Measurements from ENCODE around the gene QRFPR. TPM values are rescaled to one million over a fixed set of nuclear protein-coding genes. Genes with fewer than 3 reads are reported as not detected.

Gene QRFPR
- total RNA-seq, 2 donors from 2014 or later: 0.40 TPM; not detected in 1

DNA sequence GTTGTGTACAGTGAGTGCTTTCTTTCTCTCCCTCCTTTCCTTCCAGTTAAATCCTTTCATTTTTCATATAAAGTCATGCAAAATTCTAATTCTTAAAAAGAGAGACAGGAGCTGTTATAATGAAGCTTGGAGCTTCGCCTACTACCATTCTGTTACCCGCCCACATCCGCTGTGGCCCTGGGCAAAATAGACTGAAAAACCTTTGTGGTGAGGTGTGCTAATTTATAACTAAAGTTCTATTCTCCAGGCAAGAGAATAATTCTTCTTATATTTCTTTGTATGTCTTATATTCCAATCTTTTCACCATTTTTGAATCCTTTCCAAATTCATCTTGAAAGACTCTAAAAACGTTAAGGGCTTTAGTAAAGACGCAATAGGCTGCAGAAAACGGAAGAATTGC, 7.0 kb downstream of the QRFPR start:
- no peak for DNase-seq (ENCODE audit: low spot score)
- Histone ChIP-seq H3K27me3 (replicated peaks; ENCODE audit: insufficient read depth) (no peaks in the 10 kb centered on the region), H3K4me3 (no peak overlapping the region), H3K4me1 (replicated peaks) (no peaks in the 10 kb centered on the region), H3K9me3 (no peaks in the 10 kb centered on the region), H3K27ac (no peak overlapping the region), H3K36me3 (no peaks in the 10 kb centered on the region)
- intact Hi-C loops (cut with DNase I): loop anchor here (5.0 kb wide), 2 partner anchors 283 to 363 kb away; no protein-coding TSS in a partner anchor
- 52% methylated on average over 6 of the region's 6 CpGs for WGBS
- TF ChIP-seq CTCF (IDR thresholded peaks at IDR 0.05): no peak
- no peak for TF ChIP-seq POLR2AphosphoS5 (IDR thresholded peaks at IDR 0.05)
- no peak for TF ChIP-seq POLR2A (IDR thresholded peaks at IDR 0.05)

DNA sequence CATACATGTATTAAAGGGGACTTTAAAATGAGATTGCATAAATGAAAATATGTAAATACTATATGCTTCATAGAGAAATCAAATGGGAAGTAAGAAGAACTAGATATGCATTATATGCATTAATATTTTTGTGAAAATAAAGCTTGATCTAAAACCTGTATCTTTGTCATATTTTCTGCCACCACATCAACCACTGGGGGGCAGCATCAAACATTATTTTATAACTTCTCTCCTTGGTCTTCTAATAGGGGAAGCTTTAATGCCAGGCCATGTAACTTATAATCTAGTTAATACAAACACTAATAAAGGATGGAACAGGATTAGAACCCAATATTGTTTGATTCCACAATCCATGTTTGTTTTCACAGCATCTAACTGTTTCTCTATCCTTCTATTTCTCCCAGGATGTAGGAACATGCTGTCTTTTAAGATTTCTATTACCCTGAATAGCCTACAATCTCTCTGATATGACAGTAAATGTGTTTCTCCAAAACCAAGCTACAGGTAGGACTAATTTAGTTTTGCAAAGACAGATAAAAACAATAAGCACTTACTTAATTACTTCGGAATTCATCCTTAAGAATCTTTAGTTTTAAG, 10.0 kb downstream of the QRFPR start:
- TF ChIP-seq POLR2AphosphoS5 (IDR thresholded peaks at IDR 0.05) (no peak), POLR2A (IDR thresholded peaks at IDR 0.05) (no peak), CTCF (IDR thresholded peaks at IDR 0.05) (peak in 3 of 4 experiments; percentile 57 to 62 (median 57))
- intact Hi-C loops (cut with DNase I): loop anchor here (5.0 kb wide), 2 partner anchors 286 to 366 kb away; no protein-coding TSS in a partner anchor
- Histone ChIP-seq H3K27me3 (replicated peaks; ENCODE audit: insufficient read depth) (no peaks in the 10 kb centered on the region), H3K9me3 (no peaks in the 10 kb centered on the region), H3K36me3 (no peaks in the 10 kb centered on the region), H3K4me1 (replicated peaks) (no peaks in the 10 kb centered on the region), H3K4me3 (no peak overlapping the region), H3K27ac (no peak overlapping the region)
- WGBS: 76% methylated on average over 1 of the region's 1 CpG
- DNase-seq (ENCODE audit: low spot score): peak; percentile 8

- DNase-seq (ENCODE audit: low spot score): no peak
- Histone ChIP-seq H3K27me3 (replicated peaks; ENCODE audit: insufficient read depth) (no peaks in the 10 kb centered on the region), H3K9me3 (no peaks in the 10 kb centered on the region), H3K36me3 (no peaks in the 10 kb centered on the region), H3K4me1 (replicated peaks) (no peaks in the 10 kb centered on the region), H3K4me3 (no peak overlapping the region), H3K27ac (no peak overlapping the region)
- intact Hi-C loops (cut with DNase I): no loop called here
- TF ChIP-seq POLR2AphosphoS5 (IDR thresholded peaks at IDR 0.05): no peak
- no peak for TF ChIP-seq CTCF (IDR thresholded peaks at IDR 0.05)
- no peak for TF ChIP-seq POLR2A (IDR thresholded peaks at IDR 0.05)
- 91% methylated on average over 1 of the region's 1 CpG for WGBS
These were observed 20.3 kb downstream of the QRFPR start for GRCh38 chr4:121360495-121360894.

DNA sequence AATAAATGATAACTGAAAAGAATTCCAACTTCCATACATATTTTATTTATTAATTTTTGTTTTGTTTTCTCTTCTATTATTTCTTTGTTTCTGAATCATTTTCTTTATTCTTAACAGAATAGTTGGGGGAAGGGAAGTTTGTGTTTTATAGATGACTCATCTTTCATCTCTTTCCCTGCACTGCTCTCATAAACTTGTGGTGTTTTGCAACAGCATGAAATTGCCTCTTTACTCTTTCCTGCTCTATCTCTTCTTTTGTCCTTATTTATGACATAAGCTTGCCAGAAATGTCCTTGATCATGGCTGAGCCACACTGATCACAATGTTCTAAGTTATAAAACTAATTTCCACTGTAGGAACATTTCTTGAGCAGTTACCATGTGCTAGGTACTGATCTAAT, 22.3 kb downstream of the QRFPR start:
- DNase-seq (ENCODE audit: low spot score): no peak
- no peaks in the 10 kb centered on the region for H3K27me3 ChIP-seq (replicated peaks; ENCODE audit: insufficient read depth)
- no peaks in the 10 kb centered on the region for H3K9me3 ChIP-seq
- intact Hi-C loops (cut with DNase I): no loop called here
- no peaks in the 10 kb centered on the region for H3K4me1 ChIP-seq (replicated peaks)
- H3K27ac ChIP-seq: no peak overlapping the region
- no peak for TF ChIP-seq CTCF (IDR thresholded peaks at IDR 0.05)
- no peak for TF ChIP-seq POLR2AphosphoS5 (IDR thresholded peaks at IDR 0.05)
- no peak for TF ChIP-seq POLR2A (IDR thresholded peaks at IDR 0.05)
- no peak overlapping the region for H3K4me3 ChIP-seq
- no peaks in the 10 kb centered on the region for H3K36me3 ChIP-seq

GRCh38 chr4:121353213-121353612, 27.6 kb downstream of the QRFPR start:
- Histone ChIP-seq H3K4me1 (replicated peaks) (no peaks in the 10 kb centered on the region), H3K4me3 (no peak overlapping the region), H3K9me3 (no peaks in the 10 kb centered on the region), H3K27ac (no peak overlapping the region), H3K27me3 (replicated peaks; ENCODE audit: insufficient read depth) (no peaks in the 10 kb centered on the region), H3K36me3 (no peaks in the 10 kb centered on the region)
- intact Hi-C loops (cut with DNase I): no loop called here
- no peak for TF ChIP-seq POLR2A (IDR thresholded peaks at IDR 0.05)
- TF ChIP-seq POLR2AphosphoS5 (IDR thresholded peaks at IDR 0.05): no peak
- TF ChIP-seq CTCF (IDR thresholded peaks at IDR 0.05): no peak
- DNase-seq (ENCODE audit: low spot score): no peak
